ENCODE results near the gene ZSCAN5A.
"Not testable (repeated sequence)": the region's sequence is repeated elsewhere in the genome, so short reads cannot be mapped to it uniquely, and the experiment has no call there.

The ZSCAN5A gene

DNA sequence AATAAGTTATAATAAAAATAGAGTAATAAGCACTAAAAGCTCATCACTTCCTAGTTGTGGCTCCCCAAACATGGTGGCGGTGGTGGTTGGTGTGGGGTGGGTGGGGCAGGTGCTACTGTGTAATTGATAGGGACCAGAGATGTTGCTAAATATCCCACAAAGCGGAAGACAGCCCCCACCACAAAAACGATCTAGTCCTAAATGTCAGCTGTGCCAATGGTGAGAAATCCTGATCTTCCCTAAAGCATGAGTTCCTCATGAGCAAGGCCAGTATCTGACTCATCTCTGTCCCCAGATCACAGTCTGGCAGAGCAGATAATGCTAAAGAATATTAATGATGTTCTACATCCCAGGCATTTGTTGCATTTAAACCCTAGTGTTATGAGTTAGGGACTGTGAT lies 44.0 kb downstream of the ZSCAN5A start:
- no peak for DNase-seq (ENCODE audit: low read depth)

DNA sequence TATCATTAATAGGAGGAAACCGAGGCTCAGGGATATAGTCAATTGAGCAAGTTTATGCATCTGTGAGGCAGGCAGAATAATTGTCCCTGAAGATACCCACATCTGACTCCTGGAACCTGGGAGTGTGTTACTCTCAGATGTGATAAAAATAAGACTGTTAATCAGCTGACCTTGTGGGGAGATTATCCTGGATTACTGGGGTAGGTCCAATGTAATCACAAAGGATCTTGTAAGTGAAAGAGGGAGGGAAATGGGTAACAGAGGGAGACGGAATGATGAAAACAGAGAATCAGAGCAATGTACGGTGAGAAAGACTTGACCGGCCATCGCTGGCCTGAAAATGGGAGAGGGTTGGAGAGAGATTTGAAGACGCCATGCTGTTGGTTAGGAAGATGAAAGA lies 45.3 kb downstream of the ZSCAN5A start:
- DNase-seq (ENCODE audit: low read depth), result no peak

DNA sequence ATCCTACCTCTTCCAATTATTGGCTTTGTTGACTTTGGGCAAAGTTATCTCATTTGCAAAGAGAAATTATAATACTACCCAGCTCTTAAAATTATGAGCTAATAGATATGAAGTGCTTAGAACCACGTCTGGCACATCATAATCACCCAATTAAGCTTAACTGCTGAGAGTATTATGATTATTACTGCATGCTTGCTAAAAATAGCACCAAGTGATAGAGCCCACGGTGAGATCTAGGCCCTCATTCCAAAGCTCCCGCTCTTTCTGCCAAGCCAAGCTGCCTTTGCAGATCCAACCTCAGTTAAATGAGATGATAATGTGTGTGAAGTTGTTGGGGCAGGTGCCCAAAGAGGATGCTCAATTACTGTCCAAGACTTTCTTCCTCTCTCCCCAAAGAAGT lies 48.6 kb downstream of the ZSCAN5A start:
- no peak for DNase-seq (ENCODE audit: low read depth)

- no peak for DNase-seq (ENCODE audit: low read depth)
These were observed 51.3 kb downstream of the ZSCAN5A start for GRCh38 chr19:56263319-56263718.

GRCh38 chr19:56261932-56262331 lies 52.7 kb downstream of the ZSCAN5A start:
- not testable (repeated sequence) for DNase-seq (ENCODE audit: low read depth)

DNA sequence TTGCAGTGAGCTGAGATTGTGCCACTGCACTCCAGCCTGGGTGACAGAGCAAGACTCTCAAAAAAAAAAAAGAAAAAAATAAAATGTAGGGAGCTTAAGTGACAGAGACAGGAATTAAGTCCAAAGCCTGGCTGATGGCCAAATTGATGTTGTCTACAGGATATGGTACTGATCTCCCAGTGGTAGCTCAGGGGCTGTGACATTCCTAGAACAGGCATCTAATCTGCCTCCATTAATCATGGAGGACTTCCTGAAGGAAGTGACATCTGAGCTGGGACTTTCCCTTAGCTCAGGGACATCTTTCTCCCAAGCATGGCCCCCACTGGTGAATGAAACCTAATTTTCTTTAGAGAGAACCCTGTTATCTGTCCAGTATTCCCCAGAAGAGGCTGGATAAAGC lies 53.5 kb downstream of the ZSCAN5A start:
- DNase-seq (ENCODE audit: low read depth), result no peak

- DNase-seq (ENCODE audit: low read depth), result no peak
These were observed 56.4 kb downstream of the ZSCAN5A start for GRCh38 chr19:56258272-56258671.

- DNase-seq (ENCODE audit: low read depth), result no peak
These were observed 60.9 kb downstream of the ZSCAN5A start for GRCh38 chr19:56253737-56254136.

GRCh38 chr19:56252699-56253422 lies 61.8 kb downstream of the ZSCAN5A start:
- peak; percentile 74 for DNase-seq (ENCODE audit: low read depth)

DNA sequence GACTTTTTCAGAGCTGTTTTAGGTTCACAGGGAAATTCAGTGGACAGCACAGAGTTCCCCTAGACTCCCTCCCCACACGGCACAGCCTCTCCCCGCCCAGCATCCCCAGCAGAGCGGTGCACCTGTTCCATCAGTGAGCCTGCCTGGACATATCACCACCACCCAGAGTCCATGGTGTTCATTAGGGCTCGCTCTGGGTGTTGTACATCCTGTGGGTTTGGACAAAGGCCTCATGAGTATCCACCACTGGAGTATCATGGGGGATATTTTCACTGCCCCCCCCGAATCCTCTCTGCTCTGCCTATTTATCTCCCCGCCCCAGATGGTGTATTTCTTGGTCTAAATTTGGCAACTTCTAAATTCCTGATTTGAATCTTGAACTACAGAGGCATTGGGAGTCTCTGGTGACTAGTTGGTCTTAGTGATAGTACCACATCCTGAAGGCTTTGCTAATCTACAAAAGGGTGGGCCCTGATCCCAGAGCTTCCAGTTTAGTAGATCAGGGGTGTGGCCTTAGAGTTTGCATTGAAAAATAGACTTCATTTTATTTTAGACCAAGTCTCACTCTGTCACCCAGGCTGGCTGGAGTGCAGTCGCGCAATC lies 65.8 kb downstream of the ZSCAN5A start:
- not testable (repeated sequence) for DNase-seq (ENCODE audit: low read depth)

DNA sequence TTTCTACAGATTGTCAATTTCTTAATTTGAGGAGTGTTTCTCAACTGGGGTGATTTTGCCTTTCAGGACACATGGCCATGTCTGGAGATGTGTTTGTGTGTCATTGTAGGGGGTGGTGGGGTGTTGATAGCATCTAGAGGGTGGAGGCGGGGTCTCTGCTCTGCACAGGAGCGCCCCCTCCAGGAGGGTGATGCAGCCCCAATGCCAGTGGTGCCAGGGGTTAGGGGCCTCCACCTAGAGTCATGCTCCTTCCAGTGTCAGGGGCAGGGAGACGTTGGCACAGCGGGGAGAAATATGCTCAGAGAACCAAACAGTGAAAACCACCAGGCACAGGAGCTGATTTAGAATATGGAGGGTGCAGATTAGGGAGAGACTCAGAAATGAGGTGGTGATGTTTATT lies 68.9 kb downstream of the ZSCAN5A start:
- not testable (repeated sequence) for DNase-seq (ENCODE audit: low read depth)

DNA sequence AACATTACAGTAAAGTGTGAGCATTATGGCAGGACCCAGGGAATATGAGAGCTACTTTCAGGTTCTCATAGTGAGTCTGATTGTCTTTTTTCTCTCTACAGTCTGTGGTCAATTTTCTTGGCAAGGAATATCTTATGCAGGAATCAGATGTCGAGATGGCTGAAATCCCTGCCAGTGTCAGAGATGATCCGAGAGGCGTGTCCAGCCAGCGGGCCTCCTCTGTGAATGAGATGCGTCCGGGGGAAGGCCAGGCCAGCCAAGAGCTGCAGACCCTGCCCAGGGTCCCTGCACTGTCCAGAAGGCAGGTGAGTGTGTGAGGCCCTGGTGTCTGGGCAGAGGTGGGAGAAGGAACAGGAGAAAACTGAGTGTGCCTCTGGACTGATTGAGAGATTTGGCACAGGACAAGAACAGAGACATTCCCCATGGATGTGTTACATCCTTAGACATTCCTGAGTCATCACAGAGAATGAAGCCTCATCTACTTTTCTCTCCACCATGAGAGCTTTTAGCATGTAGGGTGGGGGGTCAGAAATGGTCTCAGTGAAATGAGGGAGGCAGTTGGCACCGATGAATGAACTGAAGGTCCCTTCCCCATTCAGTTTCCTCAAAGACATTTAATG lies 69.4 kb downstream of the ZSCAN5A start:
- DNase-seq (ENCODE audit: low read depth), result no peak

DNA sequence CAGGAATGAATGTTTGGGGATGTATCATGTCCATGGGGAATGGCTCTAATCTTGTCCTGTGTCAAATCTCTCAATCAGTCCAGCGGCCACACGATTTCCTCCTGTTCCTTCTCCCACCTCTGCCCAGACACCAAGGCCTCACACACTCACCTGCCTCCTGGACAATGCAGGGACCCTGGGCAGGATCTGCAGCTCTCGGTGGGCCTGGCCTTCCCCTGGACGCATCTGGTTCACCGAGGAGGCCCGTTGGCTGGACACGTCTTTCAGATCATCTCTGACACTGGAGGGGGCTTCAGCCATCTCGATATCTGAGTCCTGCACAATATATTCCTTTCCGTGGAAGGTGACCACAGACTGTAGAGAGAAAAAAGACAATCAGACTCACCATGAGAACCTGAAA lies 91.2 kb downstream of the ZSCAN5A start:
- DNase-seq (ENCODE audit: low read depth), result no peak

DNA sequence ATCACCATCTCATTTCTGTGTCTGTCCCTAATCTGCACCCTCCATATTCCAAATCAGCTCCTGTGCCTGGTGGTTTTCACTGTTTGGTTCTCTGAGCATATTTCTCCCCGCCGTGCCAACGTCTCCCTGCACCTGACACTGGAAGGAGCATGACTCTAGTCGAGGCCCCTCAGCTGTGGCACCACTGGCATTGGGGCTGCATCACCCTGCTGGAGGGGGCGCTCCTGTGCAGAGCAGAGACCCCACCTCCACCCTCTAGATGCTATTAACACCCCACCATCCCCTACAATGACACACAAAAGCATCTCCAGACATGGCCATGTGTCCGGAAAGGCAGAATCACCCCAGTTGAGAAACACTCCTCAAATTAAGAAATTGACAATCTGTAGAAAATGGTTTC lies 91.7 kb downstream of the ZSCAN5A start:
- DNase-seq (ENCODE audit: low read depth), result no peak

DNA sequence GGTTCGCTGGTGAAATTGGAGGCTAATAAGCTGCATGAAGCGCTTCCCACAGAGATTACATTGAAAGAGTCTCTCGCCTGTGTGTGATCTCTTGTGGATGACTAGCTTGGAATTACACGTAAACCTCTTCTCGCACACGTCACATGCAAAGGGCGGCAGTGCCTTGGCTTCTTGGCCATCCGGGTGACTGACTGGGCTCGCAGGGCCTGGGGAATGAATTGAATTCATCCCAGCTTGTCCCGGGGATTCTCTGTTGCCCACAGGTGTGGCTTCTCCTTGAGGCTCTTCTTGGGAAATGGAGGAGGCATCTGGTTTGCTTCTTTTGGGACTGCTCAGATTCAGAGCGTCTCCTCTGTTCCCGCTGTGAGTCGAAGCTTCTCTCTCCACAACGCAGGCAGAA lies 92.8 kb downstream of the ZSCAN5A start:
- no peak for DNase-seq (ENCODE audit: low read depth)

DNA sequence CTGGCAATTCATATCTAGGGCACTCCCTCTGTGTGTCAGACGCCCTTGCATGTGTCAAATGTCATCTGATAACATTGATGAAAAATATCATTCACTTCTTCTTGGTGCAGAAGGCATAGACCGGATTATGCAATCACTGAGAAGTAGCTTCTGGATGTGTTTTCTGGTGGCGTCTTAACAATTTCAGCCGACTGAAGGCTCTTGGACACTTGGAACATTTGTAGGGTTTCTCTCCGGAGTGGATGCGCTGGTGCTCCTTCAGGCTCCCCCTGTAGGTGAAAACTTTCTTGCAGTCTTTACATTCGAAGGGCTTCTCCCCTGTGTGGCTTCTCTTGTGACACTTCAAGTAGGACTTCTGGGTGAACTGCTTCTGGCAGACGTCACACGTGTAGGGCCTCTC lies 93.2 kb downstream of the ZSCAN5A start:
- not testable (repeated sequence) for DNase-seq (ENCODE audit: low read depth)

DNA sequence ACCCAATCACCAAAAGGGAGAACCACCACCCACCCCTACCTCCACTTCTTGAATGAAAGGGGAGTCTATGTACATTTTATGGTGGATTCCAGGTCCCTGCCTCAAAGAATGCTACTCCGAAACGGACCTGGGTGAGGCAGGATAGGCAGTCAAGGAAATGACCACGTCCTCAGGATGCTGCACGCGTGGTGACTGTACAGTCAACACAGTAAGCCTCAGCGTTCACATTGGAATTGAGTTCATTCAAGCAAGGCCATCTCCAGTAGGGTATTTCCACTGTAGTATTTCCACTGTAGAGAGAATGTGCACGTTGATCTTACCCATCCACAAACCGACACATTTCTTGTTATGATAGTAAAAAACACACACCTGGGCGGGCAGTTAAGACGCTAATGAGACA lies 95.7 kb downstream of the ZSCAN5A start:
- DNase-seq (ENCODE audit: low read depth), result no peak

GRCh38 chr19:56217039-56217949 lies 97.3 kb downstream of the ZSCAN5A start:
- DNase-seq (ENCODE audit: low read depth), result no peak

GRCh38 chr19:56211718-56212117 lies 102.9 kb downstream of the ZSCAN5A start:
- DNase-seq (ENCODE audit: low read depth), result no peak

GRCh38 chr19:56210036-56210435 lies 104.6 kb downstream of the ZSCAN5A start:
- DNase-seq (ENCODE audit: low read depth), result not testable (repeated sequence)

- DNase-seq (ENCODE audit: low read depth), result no peak
These were observed 105.5 kb downstream of the ZSCAN5A start for GRCh38 chr19:56209091-56209490.

GRCh38 chr19:56207581-56207980 lies 107.1 kb downstream of the ZSCAN5A start:
- not testable (repeated sequence) for DNase-seq (ENCODE audit: low read depth)
